Suprapubic skin (tissue), 4 donors: ENCODE data around the gene CEP63.

Experiments
- CTCF ChIP-seq, 2 donors: fragments of 200-600 bp in 1 of 2; fragments of 450-650 bp in 1 of 2; sonication (generic) in 1 of 2; IDR thresholded peaks; one replicate each; pipeline ENCODE4 v1.5.1; 2016 to 2019; ENCODE audit warnings: antibody characterized with exemption in 2 of 2, mild to moderate bottlenecking in 1 of 2, moderate library complexity in 1 of 2
- EP300 ChIP-seq: sonication (generic); formaldehyde crosslinking; IDR thresholded peaks from one replicate; pipeline ENCODE4 v1.6.1; 2017; ENCODE audit warnings: antibody characterized with exemption
- POLR2A ChIP-seq, 2 donors: fragments of 450-650 bp; IDR thresholded peaks; one replicate each; pipeline ENCODE4 v1.6.1; 2017; ENCODE audit warnings: antibody characterized with exemption in 2 of 2, mild to moderate bottlenecking in 2 of 2, moderate library complexity in 2 of 2
- POLR2AphosphoS5 ChIP-seq, 3 donors: sonication (generic); formaldehyde crosslinking; IDR thresholded peaks; one replicate each; pipeline ENCODE4 v1.6.1; 2017; ENCODE audit warnings: antibody characterized with exemption in 3 of 3

GRCh38 chr3:134552784-134553183 lies 66.9 kb downstream of the CEP63 start:
- TF ChIP-seq CTCF (IDR thresholded peaks at IDR 0.05) (no peak), EP300 (no peak), POLR2AphosphoS5 (IDR thresholded peaks at IDR 0.05) (no peak), POLR2A (IDR thresholded peaks at IDR 0.05) (no peak)
